GM21619 (cell line): ENCODE measurements around the gene ADAMTS14.
"Not testable (repeated sequence)": the region's sequence is repeated elsewhere in the genome, so short reads cannot be mapped to it uniquely, and the experiment has no call there.

ENCODE experiments used
- ATAC-seq: cut with Tn5 transposase; IDR thresholded peaks from one replicate; pipeline ENCODE4 v1.9.1; 2021; ENCODE audit not compliant: unreplicated experiment

ADAMTS14 gene

GRCh38 chr10:70769121-70769520, 96.8 kb downstream of the ADAMTS14 start:
- no peak for ATAC-seq

- ATAC-seq = no peak
Measured at GRCh38 chr10:70770001-70770400, 97.7 kb downstream of the ADAMTS14 start.

DNA sequence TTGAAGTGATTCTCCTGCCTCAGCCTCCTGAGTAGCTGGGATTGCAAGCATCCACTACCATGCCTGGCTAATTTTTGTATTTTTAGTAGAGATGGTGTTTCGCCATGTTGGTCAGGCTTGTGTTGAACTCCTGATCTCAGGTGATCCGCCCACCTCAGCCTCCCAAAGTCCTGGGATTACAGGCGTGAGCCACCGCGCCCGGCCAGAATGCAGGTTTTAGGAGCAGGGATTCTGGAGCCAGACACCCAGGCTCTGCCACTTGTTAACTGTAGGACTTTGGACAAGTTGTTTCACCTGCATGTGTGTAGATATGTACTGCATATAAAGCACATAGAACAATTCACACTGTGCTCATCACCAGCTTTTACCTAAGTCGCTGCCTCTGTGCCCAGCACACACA, 98.2 kb downstream of the ADAMTS14 start:
- not testable (repeated sequence) for ATAC-seq

- no peak for ATAC-seq
Measured at GRCh38 chr10:70771311-70772194, 99.2 kb downstream of the ADAMTS14 start.

DNA sequence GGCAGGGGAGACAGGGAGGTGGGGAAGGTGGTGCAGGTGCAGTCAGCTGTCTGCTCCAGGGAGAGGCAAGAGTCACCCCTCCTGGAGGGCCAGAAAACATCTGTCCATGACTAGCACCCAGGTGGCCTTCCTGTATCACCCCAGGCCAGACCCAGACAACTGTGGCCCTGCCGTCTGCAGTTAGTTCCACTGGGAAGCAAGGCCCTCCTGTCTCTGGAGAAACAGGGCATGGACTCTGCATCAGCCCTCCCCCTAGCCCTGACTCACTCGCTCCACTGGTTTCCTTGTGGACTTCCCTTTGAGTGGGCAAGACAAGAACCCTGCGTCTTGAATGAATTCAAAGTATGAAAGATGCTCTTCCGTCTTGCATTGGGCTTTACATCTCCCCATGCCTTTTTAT, 100.3 kb downstream of the ADAMTS14 start:
- ATAC-seq = no peak

- no peak for ATAC-seq
Measured at GRCh38 chr10:70773461-70773860, 101.2 kb downstream of the ADAMTS14 start.

DNA sequence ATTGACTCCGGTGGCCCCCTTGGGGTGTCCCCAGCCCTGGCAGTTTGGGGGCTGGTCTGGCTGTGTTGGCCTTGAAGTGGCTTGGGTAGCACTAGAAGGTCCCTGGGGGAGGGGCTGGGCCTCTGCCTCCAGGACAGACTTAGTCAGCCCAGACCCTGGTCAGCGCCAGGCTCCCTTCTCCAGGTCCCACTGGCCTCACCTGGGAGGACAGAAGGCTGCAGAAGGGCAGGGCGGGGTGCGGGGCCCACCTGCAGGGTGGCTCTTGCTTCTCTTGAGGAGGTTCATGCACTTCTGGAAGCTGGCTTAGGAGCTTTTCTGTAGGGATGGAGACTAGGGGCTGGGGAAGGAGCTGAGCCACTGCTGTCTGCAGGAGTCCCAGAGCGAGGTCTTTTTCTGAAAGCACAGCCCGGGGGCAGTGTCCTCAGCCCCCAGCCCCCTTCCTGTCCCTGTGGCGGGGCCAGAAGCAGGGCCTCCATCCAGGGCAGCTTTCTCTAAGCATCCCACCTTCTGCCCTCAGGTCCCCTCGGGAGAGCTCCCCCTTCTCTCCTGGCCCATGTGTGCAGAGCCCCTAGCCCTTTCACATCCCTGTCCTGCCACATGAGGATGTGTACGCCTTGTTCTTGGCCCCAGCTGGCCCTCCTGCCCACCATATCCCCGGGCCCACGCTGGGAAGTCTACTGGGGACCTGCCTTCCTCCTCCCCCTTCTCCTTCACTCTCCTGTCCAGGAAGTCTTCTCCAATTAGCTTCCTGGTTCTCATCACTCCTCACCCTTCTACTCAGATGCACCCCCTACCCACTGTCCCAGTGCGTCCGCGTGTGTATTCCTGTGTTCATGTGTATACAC, 101.9 kb downstream of the ADAMTS14 start:
- no peak for ATAC-seq

DNA sequence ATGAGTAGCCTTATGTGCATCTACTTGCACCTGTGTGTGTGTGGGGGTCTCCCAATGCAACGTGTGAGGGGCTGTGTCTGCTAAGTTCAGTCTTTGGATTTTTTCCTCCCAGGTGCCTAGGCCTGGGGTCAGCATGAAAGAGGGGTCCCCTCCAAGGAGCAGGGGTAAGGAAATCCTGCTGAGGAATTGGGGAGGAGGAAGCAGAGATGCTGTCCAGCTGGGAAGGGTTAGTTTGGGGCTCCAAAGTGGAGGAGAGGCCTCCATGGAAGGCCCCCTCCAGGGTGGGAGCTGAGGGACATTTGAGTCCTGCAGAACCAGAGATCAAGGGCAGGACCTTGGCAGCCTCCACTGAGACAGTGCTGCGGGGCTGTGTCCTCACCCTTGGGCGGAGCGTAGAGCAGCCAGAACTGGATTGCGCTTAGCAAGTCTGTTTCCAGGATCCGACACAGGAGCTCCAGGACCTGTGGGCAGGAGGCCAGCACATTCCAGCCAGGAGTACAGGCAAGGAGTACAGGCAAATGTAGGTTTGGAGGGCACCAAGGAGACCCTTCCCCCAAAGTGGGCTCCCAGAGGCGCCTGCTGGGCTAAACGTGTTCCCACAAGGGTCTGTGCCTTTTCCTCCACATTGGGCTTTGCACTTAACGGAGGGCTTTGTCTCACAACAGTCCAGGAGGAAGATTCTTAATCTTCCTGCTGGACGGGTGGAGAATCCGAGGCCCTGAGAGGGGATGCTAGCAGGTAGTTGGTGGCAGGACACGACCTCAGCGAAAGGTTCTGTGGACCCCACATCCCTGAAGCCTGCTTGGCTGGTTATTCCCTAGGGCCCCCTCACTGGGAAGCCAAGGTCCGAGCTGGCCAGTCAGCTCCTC, 102.7 kb downstream of the ADAMTS14 start:
- ATAC-seq = no peak

DNA sequence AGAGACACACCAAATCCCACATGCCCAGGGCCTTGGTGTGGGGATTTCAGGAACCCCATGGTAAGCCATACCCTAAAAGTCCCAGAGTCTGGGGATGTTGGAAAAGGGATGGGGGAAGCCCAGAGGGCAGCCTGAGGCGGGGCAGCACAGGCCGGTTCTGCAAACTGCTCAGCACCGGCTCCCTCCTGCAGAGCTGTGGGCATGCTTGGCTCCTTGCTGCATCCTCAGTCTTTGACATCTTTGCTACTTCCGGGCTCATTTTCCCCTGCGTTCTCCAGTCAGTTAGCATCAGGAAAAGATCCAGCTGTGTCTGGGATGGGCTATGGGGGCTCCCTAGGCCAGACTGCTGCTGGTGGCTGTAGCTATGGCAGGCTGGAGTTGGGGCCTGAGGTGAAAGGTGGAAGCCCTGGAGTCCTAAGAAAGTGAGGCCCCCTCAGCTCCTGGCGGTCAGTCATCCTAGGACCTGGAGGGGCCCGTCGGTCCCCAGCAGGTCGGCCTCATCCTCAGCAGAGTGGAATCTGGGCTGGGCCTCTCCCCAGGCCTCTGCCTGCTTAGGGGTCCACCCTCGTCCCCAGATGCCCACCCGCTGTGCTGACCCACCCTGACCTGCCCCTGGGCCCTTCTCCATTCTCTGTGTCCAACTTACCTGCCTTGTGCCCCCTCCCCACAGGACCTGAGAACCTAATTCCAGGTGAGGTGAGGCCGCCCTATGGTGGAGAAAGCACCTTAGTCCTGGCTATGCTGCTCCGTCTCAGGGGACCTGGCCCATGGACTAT, 103.6 kb downstream of the ADAMTS14 start:
- ATAC-seq = no peak

DNA sequence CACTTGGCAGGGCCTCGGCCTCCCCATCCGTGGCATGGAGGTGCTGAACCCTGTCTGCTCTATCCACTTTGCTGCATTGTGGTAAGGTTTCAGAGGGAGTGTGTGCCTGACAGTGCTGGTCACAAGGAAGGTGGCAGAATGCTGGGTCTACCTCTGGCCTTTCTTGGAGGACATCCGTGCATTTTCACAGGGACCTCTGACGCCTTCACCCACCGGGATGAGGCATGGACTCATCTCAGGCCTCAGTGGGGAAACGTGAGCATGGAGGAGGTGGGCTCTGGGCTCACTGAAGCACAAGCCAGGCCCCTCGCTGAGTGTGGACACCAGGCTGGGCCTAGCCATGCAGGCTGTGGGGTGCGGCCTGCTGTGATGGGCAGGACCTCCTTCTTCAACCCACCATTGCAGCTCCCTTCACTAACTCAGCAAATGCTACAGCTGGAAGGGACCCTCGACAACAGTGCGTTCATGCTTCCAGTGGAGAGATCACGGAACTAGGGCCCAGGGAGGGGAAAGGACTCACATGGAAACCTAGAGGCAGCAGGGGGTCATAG, 104.2 kb downstream of the ADAMTS14 start:
- ATAC-seq = no peak

- ATAC-seq = no peak
Measured at GRCh38 chr10:70777063-70777875, 105.0 kb downstream of the ADAMTS14 start.

GRCh38 chr10:70778267-70778924, 106.1 kb downstream of the ADAMTS14 start:
- no peak for ATAC-seq

- ATAC-seq = no peak
Measured at GRCh38 chr10:70779088-70779487, 106.8 kb downstream of the ADAMTS14 start.

- no peak for ATAC-seq
Measured at GRCh38 chr10:70779511-70780369, 107.4 kb downstream of the ADAMTS14 start.

DNA sequence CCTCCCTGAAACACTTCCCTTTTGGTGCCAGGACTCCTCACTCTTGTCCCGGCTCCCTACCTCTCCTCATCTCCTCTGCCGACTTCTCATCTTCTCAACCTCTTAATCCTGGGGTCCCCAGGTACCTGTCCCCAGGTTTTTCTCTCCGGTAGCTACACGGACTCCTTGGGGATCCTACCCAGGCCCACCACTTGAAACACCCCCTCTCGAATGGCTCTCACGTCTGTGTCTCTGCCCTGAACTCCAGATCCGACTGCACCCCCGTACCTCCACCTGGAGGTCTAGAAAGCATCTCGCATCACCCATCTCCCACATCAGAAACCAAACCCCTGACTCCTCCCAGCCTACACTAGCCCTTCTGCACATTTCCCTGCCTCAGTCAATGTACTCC, 108.1 kb downstream of the ADAMTS14 start:
- ATAC-seq = no peak

DNA sequence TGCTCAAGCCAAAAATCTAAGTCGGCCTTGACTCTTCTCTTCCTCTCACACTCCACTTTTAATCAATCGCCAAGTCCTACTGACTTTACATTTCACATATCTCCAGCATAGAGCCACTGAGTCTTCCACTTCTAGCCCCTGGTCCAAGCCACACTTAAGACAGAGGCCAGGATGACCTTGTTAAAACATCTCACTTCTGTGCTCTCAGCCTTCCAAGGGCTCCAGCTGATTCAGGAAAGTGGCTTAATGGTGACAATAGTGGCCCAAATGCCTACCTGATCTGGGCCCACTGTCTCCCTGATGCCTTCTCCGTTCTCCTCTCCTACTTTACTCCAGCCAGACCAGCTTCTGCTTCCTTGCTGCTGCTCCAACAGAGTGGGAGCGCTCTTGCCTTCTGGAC, 108.5 kb downstream of the ADAMTS14 start:
- no peak for ATAC-seq

GRCh38 chr10:70781461-70782051, 109.2 kb downstream of the ADAMTS14 start:
- ATAC-seq = no peak
